HEK293 (cell line): Measurements from ENCODE around the gene TMEM62.

Experiments used
- CTCF ChIP-seq: fragments of 450-650 bp; formaldehyde crosslinking; IDR thresholded peaks from 2 replicates; pipeline ENCODE4 v1.5.1; 2016; ENCODE audit warnings: missing biosample characterization, missing genetic modification characterization
- TCF7L2 ChIP-seq: IDR thresholded peaks from 2 replicates; pipeline ENCODE4 v1.6.1; 2011; ENCODE audit warnings: low read depth, mild to moderate bottlenecking, inconsistent platforms, low read length, moderate library complexity, borderline replicate concordance
- ZNF121 ChIP-seq: fragments of 450-650 bp; formaldehyde crosslinking; IDR thresholded peaks from 2 replicates; pipeline ENCODE4 v1.5.1; 2016; ENCODE audit warnings: missing biosample characterization, missing genetic modification characterization
- ZNF24 ChIP-seq: fragments of 450-650 bp; formaldehyde crosslinking; IDR thresholded peaks from 2 replicates; pipeline ENCODE4 v1.5.1; 2016; ENCODE audit warnings: missing biosample characterization, missing genetic modification characterization
- ZNF248 ChIP-seq: fragments of 450-650 bp; formaldehyde crosslinking; IDR thresholded peaks from 2 replicates; pipeline ENCODE4 v1.5.1; 2017; ENCODE audit warnings: missing biosample characterization, missing genetic modification characterization
- ZNF354C ChIP-seq: fragments of 450-650 bp; formaldehyde crosslinking; IDR thresholded peaks from 2 replicates; pipeline ENCODE4 v1.5.1; 2016; ENCODE audit warnings: missing biosample characterization, missing genetic modification characterization, low read depth, borderline replicate concordance
- ZNF549 ChIP-seq: fragments of 450-650 bp; IDR thresholded peaks from 2 replicates; pipeline ENCODE4 v1.5.1; 2018; ENCODE audit warnings: missing biosample characterization, missing genetic modification characterization, mild to moderate bottlenecking, inconsistent platforms, moderate library complexity
- ZNF629 ChIP-seq: fragments of 450-650 bp; formaldehyde crosslinking; IDR thresholded peaks from 2 replicates; pipeline ENCODE4 v1.5.1; 2017; ENCODE audit warnings: missing biosample characterization, missing genetic modification characterization
- ZNF670 ChIP-seq: fragments of 450-650 bp; formaldehyde crosslinking; IDR thresholded peaks from 2 replicates; pipeline ENCODE4 v1.5.1; 2016; ENCODE audit warnings: missing biosample characterization, missing genetic modification characterization, low read depth
- ZNF785 ChIP-seq: fragments of 450-650 bp; formaldehyde crosslinking; IDR thresholded peaks from 2 replicates; pipeline ENCODE4 v1.5.1; 2016; ENCODE audit warnings: missing biosample characterization, missing genetic modification characterization
- TF ChIP-seq, protein P1 (sequence below): fragments of 450-650 bp; formaldehyde crosslinking; IDR thresholded peaks from 2 replicates; pipeline ENCODE4 v1.5.1; 2016; ENCODE audit warnings: missing biosample characterization, missing genetic modification characterization, low read depth
- TF ChIP-seq, protein P2 (sequence below): IDR thresholded peaks from 2 replicates; pipeline ENCODE4 v1.6.1; 2011; ENCODE audit warnings: mild to moderate bottlenecking, low read depth, low read length, borderline replicate concordance
- TF ChIP-seq, protein P3 (sequence below): sonication (generic); formaldehyde crosslinking; IDR thresholded peaks from 2 replicates; pipeline ENCODE4 v1.8.1; 2022; ENCODE audit warnings: mild to moderate bottlenecking, moderate library complexity, missing genetic modification reagents

- no peak for TF ChIP-seq CTCF (tag by site-specific recombination)
- no peak for TF ChIP-seq ZNF354C (tag by site-specific recombination)
- TF ChIP-seq ZNF629 (tag by site-specific recombination): no peak
- TF ChIP-seq TCF7L2: no peak
- TF ChIP-seq, protein P1, sequence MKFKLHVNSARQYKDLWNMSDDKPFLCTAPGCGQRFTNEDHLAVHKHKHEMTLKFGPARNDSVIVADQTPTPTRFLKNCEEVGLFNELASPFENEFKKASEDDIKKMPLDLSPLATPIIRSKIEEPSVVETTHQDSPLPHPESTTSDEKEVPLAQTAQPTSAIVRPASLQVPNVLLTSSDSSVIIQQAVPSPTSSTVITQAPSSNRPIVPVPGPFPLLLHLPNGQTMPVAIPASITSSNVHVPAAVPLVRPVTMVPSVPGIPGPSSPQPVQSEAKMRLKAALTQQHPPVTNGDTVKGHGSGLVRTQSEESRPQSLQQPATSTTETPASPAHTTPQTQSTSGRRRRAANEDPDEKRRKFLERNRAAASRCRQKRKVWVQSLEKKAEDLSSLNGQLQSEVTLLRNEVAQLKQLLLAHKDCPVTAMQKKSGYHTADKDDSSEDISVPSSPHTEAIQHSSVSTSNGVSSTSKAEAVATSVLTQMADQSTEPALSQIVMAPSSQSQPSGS: no peak
- TF ChIP-seq ZNF785: no peak
- no peak for TF ChIP-seq ZNF248
- TF ChIP-seq, protein P2, sequence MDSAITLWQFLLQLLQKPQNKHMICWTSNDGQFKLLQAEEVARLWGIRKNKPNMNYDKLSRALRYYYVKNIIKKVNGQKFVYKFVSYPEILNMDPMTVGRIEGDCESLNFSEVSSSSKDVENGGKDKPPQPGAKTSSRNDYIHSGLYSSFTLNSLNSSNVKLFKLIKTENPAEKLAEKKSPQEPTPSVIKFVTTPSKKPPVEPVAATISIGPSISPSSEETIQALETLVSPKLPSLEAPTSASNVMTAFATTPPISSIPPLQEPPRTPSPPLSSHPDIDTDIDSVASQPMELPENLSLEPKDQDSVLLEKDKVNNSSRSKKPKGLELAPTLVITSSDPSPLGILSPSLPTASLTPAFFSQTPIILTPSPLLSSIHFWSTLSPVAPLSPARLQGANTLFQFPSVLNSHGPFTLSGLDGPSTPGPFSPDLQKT: no peak
- TF ChIP-seq, protein P3, sequence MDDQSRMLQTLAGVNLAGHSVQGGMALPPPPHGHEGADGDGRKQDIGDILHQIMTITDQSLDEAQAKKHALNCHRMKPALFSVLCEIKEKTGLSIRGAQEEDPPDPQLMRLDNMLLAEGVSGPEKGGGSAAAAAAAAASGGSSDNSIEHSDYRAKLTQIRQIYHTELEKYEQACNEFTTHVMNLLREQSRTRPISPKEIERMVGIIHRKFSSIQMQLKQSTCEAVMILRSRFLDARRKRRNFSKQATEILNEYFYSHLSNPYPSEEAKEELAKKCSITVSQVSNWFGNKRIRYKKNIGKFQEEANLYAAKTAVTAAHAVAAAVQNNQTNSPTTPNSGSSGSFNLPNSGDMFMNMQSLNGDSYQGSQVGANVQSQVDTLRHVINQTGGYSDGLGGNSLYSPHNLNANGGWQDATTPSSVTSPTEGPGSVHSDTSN (CRISPR knock-in tag): no peak
- no peak for TF ChIP-seq ZNF24 (tag by site-specific recombination)
- TF ChIP-seq ZNF670 (tag by site-specific recombination): no peak
- no peak for TF ChIP-seq ZNF121 (tag by site-specific recombination)
- TF ChIP-seq ZNF549 (tag by site-specific recombination): no peak
These were observed 18.3 kb downstream of the TMEM62 start for GRCh38 chr15:43151688-43152087.
